HG02763 (cell line): ENCODE data around the gene COL28A1.
"Not testable (repeated sequence)": the region's sequence is repeated elsewhere in the genome, so short reads cannot be mapped to it uniquely, and the experiment has no call there.

Experiments used
- ATAC-seq: cut with Tn5 transposase; IDR thresholded peaks from one replicate; pipeline ENCODE4 v1.9.1; 2021; ENCODE audit warnings: mild to moderate bottlenecking, moderate library complexity; ENCODE audit not compliant: unreplicated experiment

The COL28A1 gene

GRCh38 chr7:7562736-7563135, 27.1 kb upstream of the COL28A1 start:
- ATAC-seq: no peak

- not testable (repeated sequence) for ATAC-seq
These were observed 25.9 kb upstream of the COL28A1 start for GRCh38 chr7:7561591-7561990.

- ATAC-seq: no peak
These were observed 21.6 kb upstream of the COL28A1 start for GRCh38 chr7:7557252-7557651.

DNA sequence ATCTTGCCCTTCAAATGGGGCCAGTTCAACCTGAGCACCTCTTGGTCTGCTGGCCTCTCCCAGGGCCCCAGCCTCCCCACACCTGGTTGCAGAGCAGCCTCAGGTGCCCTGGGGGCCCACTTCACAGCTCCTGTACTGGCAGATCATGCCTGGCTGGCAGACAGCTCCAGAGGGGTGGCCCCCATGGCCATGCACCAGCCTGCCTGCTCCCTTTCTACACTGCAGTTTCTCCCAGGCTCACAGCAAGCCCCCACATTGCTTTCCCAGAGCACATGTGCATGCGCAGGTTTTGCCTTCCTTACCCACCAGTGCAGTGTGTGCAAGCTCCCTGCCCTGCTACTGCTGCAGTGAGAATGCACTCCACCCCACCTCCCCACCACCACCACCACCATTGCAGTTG, 21.2 kb upstream of the COL28A1 start:
- ATAC-seq: no peak

DNA sequence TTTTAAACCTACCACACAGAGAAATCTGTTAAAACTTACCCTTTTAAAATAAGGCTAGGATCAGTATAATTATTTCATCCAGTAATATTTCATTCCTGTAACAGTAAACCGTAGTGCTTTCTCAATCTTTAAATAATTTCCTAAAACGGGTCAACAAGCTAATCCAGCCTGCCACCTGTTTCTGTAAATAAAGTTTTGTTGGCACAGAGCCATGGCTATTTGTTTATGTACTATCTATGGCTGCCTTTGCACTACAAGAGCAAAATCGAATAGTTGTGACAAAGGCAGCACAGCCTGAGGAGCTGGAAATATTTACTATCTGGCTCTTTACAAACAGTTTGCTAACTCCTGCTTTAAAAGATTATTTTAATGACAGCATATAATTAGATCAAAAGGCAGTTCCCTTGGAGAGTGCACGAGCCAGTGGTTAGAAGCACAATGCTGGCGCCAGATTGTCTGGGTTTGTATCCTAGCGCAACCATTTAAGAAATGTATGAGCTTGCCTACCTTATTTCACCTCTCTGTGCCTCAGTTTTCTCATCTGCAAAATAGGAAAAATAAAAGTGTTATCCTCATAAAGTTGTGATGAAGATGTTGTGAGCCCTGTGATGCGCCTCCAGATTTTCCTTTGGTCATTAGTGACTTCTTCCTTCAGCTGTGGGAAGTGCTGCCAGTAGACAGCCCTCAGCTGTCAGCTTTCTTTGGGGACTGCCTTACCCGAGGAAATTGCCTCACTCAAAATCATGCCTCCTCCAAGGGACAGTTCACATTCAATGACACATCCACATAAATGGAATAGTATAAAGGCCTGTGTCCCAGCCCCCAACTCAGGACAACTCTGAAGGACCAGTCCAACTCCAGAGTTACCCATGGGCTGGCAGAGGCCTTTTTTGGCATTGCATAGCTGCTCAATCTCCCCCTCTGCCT, 19.2 kb upstream of the COL28A1 start:
- ATAC-seq: no peak

- ATAC-seq: no peak
These were observed 18.4 kb upstream of the COL28A1 start for GRCh38 chr7:7554021-7554432.

DNA sequence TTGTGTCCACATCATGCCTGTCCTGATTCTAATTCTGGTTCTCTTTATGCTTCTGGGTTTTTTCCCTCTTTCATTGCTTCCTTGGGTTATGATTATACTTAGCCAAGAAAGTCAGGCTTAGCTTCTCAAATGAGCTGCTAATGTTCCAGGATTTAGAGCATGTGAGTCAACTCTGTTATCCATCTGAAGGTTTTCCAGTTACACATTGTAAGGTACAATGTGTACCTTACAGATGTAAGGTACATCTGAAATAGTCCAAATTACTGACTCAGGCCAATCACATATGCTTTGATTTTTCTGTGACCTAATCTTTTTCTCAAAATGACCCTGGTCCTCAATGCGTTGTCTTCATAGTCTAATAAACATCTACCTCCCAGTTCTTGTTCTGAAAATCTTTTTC, 17.7 kb upstream of the COL28A1 start:
- ATAC-seq: no peak

- ATAC-seq: no peak
These were observed 16.5 kb upstream of the COL28A1 start for GRCh38 chr7:7552199-7552598.

GRCh38 chr7:7550663-7551062, 15.0 kb upstream of the COL28A1 start:
- ATAC-seq: no peak

DNA sequence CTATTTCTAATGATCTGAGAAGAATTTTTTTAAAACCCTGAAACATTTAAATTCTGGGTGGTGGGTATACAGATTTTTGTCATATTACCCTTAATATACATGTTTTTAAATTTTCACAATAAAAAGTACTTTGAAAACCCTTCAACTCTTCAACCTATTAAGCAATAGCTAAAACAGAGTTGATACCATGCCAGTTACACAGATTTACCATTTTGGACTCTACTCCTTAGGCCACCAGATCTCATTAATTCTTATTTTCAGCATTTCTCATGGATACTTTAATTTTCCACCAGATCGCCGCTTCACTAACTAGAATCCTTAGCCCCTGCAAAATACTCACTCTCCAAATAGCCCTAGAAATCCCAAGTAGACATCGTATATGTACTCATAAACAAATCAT, 12.7 kb upstream of the COL28A1 start:
- ATAC-seq: no peak

DNA sequence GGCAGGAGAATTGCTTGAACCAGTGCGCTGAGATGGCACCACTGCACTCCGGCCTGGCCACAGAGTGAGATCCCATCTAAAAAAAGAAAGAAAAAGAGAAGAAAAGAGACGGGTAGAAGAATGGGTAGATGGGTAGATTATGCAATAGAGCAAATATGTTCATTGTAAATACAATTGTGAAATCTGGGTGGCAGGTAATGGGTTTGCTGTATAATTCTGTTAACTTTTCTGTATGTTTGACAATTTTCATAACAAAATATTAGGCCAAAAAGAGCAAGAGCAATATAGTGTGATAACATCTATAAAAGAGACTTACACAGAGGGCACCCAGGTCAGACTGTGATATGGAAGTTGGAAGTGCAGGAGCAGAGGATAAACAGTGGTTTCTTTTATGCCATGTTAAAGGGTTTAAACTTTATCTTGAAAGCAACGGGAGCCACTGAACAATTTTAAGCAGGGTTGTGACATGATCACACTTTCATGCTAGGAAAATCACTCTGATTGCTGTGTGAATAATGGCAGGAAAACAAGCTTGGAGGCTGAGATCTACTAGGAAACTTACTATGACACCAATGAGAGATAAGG, 6.7 kb upstream of the COL28A1 start:
- no peak for ATAC-seq

- ATAC-seq: no peak
These were observed 4.0 kb upstream of the COL28A1 start for GRCh38 chr7:7539711-7540110.

- ATAC-seq: no peak
These were observed 3.5 kb upstream of the COL28A1 start for GRCh38 chr7:7539152-7539551.

DNA sequence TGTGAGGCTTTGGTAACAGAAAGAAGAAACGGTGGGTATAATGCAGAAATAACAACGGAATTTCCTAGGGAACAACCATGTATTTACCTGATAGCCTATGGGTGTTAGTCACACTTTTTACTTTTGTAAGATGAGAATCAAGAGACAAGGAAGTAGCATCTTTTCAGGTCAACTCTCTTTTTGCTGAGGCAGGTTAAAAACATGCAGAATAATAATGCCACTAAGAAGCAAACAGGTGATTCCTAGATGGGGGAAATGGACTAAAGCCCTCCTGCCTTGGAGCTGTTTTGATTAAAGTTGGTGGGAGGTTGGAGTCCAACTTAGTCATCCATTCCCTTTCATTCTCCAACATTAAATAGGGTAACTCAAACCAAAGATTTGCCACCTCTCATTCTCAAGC, 2.0 kb upstream of the COL28A1 start:
- ATAC-seq: no peak

DNA sequence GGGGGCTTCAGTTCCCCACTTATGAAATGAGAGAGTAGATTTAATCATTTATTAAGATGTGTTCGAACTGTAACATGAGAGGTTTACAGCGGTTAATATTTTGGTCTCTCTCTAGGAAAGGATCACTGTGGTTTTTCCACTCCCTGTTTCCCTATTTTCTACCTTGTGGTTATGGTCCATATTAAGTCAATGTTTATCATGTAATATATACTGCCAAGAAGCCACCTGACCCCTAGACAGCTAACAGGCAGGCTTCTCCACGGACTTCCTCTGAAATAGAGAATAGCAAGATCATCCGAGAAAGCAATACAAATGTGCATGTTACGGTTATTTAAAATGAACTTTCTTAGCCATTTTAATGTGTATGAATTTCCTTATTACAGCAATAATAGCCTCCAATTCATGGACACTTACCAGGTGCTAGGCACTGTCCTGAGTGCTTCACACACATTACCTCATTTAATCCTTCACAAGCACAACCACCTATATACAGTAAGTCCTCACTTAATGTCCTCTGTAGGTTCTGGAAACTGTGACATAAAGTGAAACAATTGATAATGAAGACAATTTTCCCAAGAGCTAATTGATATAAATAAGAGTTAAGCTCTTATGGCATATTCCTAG, 835 bp upstream of the COL28A1 start:
- no peak for ATAC-seq

GRCh38 chr7:7533831-7534430, 1.7 kb downstream of the COL28A1 start:
- ATAC-seq: no peak

- no peak for ATAC-seq
These were observed 6.3 kb downstream of the COL28A1 start for GRCh38 chr7:7529328-7529727.

DNA sequence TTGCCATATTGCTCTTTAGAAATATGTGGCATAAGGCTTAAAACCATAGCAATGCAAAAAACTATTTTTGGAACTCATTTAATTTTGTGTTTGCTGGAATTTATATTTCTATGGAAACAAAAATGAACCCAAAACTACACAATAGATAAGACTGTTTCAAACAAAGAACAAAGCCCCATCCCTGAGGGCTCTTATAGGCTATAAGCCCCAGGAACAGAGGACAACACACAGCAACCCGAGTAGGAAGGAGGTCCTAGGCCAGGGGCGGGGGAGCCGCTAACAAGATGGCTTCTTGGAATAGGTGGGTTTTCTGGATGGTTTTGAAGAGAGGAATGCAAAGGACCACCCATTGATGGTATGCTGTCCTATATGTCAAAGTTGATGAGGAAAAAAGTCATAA, 8.6 kb downstream of the COL28A1 start:
- ATAC-seq: no peak

- no peak for ATAC-seq
These were observed 9.7 kb downstream of the COL28A1 start for GRCh38 chr7:7526006-7526405.

DNA sequence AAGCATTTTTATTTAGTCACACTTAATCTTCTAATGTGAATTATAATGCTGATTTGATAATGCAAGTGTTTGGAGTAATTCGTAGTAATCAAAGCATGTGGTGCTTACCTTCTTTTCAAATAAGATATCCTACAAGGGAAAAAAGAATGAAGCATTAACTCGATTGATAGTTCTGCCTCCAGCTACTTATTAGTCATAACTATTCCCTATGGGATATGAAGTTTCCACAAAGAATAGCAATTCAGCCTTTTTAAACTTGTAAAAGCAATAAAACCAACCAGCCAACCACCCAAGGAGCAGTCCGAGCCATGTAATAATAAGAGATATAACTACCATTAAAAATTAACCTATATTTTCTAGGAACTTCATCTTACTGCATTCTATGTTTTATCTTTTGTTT, 11.6 kb downstream of the COL28A1 start:
- ATAC-seq: no peak

GRCh38 chr7:7522421-7522820, 13.3 kb downstream of the COL28A1 start:
- ATAC-seq: no peak

DNA sequence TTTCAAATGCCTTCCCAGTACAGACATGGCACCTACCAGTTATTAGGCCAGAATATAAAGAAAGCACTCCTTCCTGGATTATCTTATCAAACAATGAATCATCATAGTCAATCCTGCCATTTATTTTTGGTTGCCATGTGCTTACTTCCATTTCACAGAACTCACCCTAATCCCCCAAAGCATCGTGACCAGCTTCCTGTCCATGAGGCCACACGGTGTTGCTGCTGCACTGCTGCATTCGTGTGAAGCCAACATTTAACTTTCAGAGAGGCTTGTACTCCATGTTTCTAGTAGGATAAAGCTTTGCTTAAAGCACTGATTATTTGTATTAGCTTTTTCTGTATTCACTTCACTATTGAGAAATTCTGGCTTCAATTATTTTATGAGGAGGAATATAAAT, 14.4 kb downstream of the COL28A1 start:
- no peak for ATAC-seq
